ENCODE results near the gene CCDC97.

GRCh38 chr19:41356984-41357739 is 47.2 kb downstream of the CCDC97 start:
- TF ChIP-seq CTCF (IDR thresholded peaks at IDR 0.05), result no peak
- no peak for TF ChIP-seq POLR2A (IDR thresholded peaks at IDR 0.05)
- TF ChIP-seq EP300 (IDR thresholded peaks at IDR 0.05), result no peak

Measured in tibial nerve (tissue), 4 donors.